Measurements from ENCODE around the gene WNT9B. TPM values are rescaled to one million over a fixed set of nuclear protein-coding genes. Genes with fewer than 3 reads are reported as not detected.
A peak's percentile ranks its signal among the peaks of the same experiment; 100 is the strongest.
"Not testable (repeated sequence)": the region's sequence is repeated elsewhere in the genome, so short reads cannot be mapped to it uniquely, and the experiment has no call there.

The WNT9B gene
- polyA plus RNA-seq, 10 donors = 0.04 to 0.27 (median 0.13) TPM; not detected in 4

- no peak for DNase-seq
Measured at GRCh38 chr17:46910179-46910927, 59.0 kb downstream of the WNT9B start.

- no peak for DNase-seq
Measured at GRCh38 chr17:46911311-46911710, 59.9 kb downstream of the WNT9B start.

GRCh38 chr17:46915596-46915995, 64.2 kb downstream of the WNT9B start:
- no peak for DNase-seq

GRCh38 chr17:46916211-46916610, 64.8 kb downstream of the WNT9B start:
- no peak for DNase-seq

- no peak for DNase-seq
Measured at GRCh38 chr17:46916623-46917022, 65.2 kb downstream of the WNT9B start.

- no peak for DNase-seq
Measured at GRCh38 chr17:46917041-46917440, 65.7 kb downstream of the WNT9B start.

- no peak for DNase-seq
Measured at GRCh38 chr17:46917516-46917915, 66.1 kb downstream of the WNT9B start.

GRCh38 chr17:46921962-46922361, 70.6 kb downstream of the WNT9B start:
- DNase-seq = not testable (repeated sequence)

GRCh38 chr17:46922487-46922803, 71.1 kb downstream of the WNT9B start:
- DNase-seq = no peak

- peak; percentile 89 to 99 (median 95) for DNase-seq
Measured at GRCh38 chr17:46922804-46923635, 71.6 kb downstream of the WNT9B start, which contains the start of gene GOSR2. Gene GOSR2 (plus strand): TSS chr17:46923160. CDS start chr17:46923193, 33 bp downstream.

- DNase-seq = no peak
Measured at GRCh38 chr17:46925185-46925868, 73.9 kb downstream of the WNT9B start.

GRCh38 chr17:46928467-46929261, 77.3 kb downstream of the WNT9B start:
- DNase-seq = no peak

GRCh38 chr17:46929413-46929812, 78.0 kb downstream of the WNT9B start:
- DNase-seq = peak in 1 of 3 donors; percentile 45

- no peak for DNase-seq
Measured at GRCh38 chr17:46930051-46930450, 78.7 kb downstream of the WNT9B start.

- DNase-seq = no peak
Measured at GRCh38 chr17:46931596-46931995, 80.2 kb downstream of the WNT9B start.

- no peak for DNase-seq
Measured at GRCh38 chr17:46935658-46936266, 84.4 kb downstream of the WNT9B start.

Other genes starting within 250 kb of the WNT9B start
- 10 to 100 TPM in 1 of 10 donors, 1 to 10 TPM in 9; 2.2 to 14.9 (median 2.6) TPM for gene WNT3, start 32.9 kb upstream of the WNT9B start, polyA plus RNA-seq (ENCODE audit: insufficient read length in 10 of 10)
- 10 to 100 TPM; 26.3 to 37.3 (median 32.4) TPM for gene GOSR2, start 71.6 kb downstream of the WNT9B start, polyA plus RNA-seq (ENCODE audit: insufficient read length in 10 of 10)
- under 1 TPM in 7 of 10 donors, not detected in 3; 0.15 to 0.59 (median 0.32) TPM for gene RPRML, start 127.7 kb downstream of the WNT9B start, polyA plus RNA-seq (ENCODE audit: insufficient read length in 10 of 10)